SK-N-SH treated with all-trans-retinoic acid at 6 μM for 48 hours (cell line): ENCODE measurements around the gene KLHL15.

Source experiments
- ATAC-seq: fragments of 200-7000 bp; cut with Tn5 transposase; 3 replicates; pipeline ENCODE4 v1.9.1; 2020; ENCODE audit warnings: mild to moderate bottlenecking, moderate library complexity
- ARNTL ChIP-seq: fragments of 450-650 bp; formaldehyde crosslinking; IDR thresholded peaks from 2 replicates; pipeline ENCODE4 v1.5.0; 2020; ENCODE audit warnings: low read depth, mild to moderate bottlenecking, moderate library complexity, borderline replicate concordance
- BACH2 ChIP-seq: fragments of 250-450 bp; sonication (Bioruptor Pico); IDR thresholded peaks from 2 replicates; pipeline ENCODE4 v1.9.0; 2021; ENCODE audit warnings: mild to moderate bottlenecking, borderline replicate concordance
- CSDC2 ChIP-seq: fragments of 250-450 bp; sonication (Bioruptor Pico); IDR thresholded peaks from 2 replicates; pipeline ENCODE4 v1.5.0; 2020; ENCODE audit warnings: mild to moderate bottlenecking, moderate library complexity
- CSRNP3 ChIP-seq: fragments of 250-450 bp; sonication (Bioruptor Pico); IDR thresholded peaks from 2 replicates; pipeline ENCODE4 v1.5.1; 2021; ENCODE audit warnings: mild to moderate bottlenecking, moderate library complexity
- ESRRG ChIP-seq: fragments of 250-450 bp; sonication (Bioruptor Pico); IDR thresholded peaks from 2 replicates; pipeline ENCODE4 v1.6.1; 2021; ENCODE audit warnings: mild to moderate bottlenecking
- GLIS3 ChIP-seq: fragments of 250-450 bp; sonication (Bioruptor Pico); IDR thresholded peaks from 2 replicates; pipeline ENCODE4 v1.5.0; 2020; ENCODE audit warnings: mild to moderate bottlenecking, moderate library complexity
- ISL1 ChIP-seq: fragments of 250-450 bp; sonication (Bioruptor Pico); IDR thresholded peaks from 2 replicates; pipeline ENCODE4 v2.1.2; 2022; ENCODE audit warnings: mild to moderate bottlenecking, moderate library complexity
- OSR1 ChIP-seq: fragments of 250-450 bp; sonication (Bioruptor Pico); IDR thresholded peaks from 2 replicates; pipeline ENCODE4 v1.8.0; 2022; ENCODE audit warnings: moderate library complexity, mild to moderate bottlenecking, inconsistent platforms
- PATZ1 ChIP-seq: fragments of 250-450 bp; sonication (Bioruptor Pico); IDR thresholded peaks from 2 replicates; pipeline ENCODE4 v1.8.0; 2020; ENCODE audit warnings: mild to moderate bottlenecking, moderate library complexity, borderline replicate concordance
- POU6F1 ChIP-seq: fragments of 250-450 bp; sonication (Bioruptor Pico); IDR thresholded peaks from 2 replicates; pipeline ENCODE4 v1.8.0; 2021; ENCODE audit warnings: low read depth, mild to moderate bottlenecking, moderate library complexity, borderline replicate concordance
- PPARA ChIP-seq: fragments of 250-450 bp; sonication (Bioruptor Pico); IDR thresholded peaks from 2 replicates; pipeline ENCODE4 v1.5.0; 2020; ENCODE audit warnings: mild to moderate bottlenecking, borderline replicate concordance
- RARB ChIP-seq: fragments of 250-450 bp; sonication (Bioruptor Pico); IDR thresholded peaks from 2 replicates; pipeline ENCODE4 v1.8.0; 2021; ENCODE audit warnings: mild to moderate bottlenecking, moderate library complexity
- SNAI2 ChIP-seq: fragments of 250-450 bp; sonication (Bioruptor Pico); IDR thresholded peaks from 2 replicates; pipeline ENCODE4 v1.5.0; 2020; ENCODE audit warnings: mild to moderate bottlenecking, moderate library complexity
- TOX ChIP-seq: fragments of 250-450 bp; sonication (Bioruptor Pico); IDR thresholded peaks from 2 replicates; pipeline ENCODE4 v1.8.0; 2021; ENCODE audit warnings: mild to moderate bottlenecking, moderate library complexity, borderline replicate concordance
- ZC3H10 ChIP-seq: fragments of 250-450 bp; sonication (Bioruptor Pico); IDR thresholded peaks from 2 replicates; pipeline ENCODE4 v1.5.1; 2021; ENCODE audit warnings: mild to moderate bottlenecking, moderate library complexity
- ZNF565 ChIP-seq: fragments of 450-650 bp; formaldehyde crosslinking; conservative IDR thresholded peaks from 2 replicates; pipeline ENCODE4 v1.5.0; 2020; ENCODE audit warnings: low read depth, mild to moderate bottlenecking, moderate library complexity
- ZNF70 ChIP-seq: fragments of 450-650 bp; formaldehyde crosslinking; IDR thresholded peaks from 2 replicates; pipeline ENCODE4 v1.5.0; 2020; ENCODE audit warnings: mild to moderate bottlenecking, moderate library complexity
- ZNF8 ChIP-seq: fragments of 450-650 bp; formaldehyde crosslinking; IDR thresholded peaks from 2 replicates; pipeline ENCODE4 v1.5.0; 2020; ENCODE audit warnings: mild to moderate bottlenecking, moderate library complexity
- TF ChIP-seq, protein P1 (sequence below): fragments of 250-450 bp; sonication (Bioruptor Pico); IDR thresholded peaks from 2 replicates; pipeline ENCODE4 v1.5.0; 2020; ENCODE audit warnings: mild to moderate bottlenecking, moderate library complexity

KLHL15 gene

DNA sequence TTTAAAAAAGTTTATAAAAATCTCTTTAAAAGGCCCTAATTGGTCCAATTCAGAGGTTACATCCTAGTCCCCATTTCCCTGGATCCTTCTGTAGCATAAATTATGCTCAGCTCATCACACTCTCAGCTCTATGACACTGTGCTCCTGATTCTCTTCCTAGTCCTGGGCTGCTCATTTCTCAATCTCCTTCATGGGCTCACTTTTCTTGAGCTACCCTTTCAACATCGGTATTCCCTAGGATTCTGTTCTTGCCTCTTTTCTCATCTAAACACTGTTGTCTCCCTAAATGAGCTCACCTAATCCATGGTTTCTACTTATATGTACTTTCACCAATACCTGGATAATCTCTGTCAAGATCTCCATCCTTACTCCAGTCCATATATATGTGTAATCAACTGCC, 14.7 kb downstream of the KLHL15 start (continued):
- TF ChIP-seq, protein P1, sequence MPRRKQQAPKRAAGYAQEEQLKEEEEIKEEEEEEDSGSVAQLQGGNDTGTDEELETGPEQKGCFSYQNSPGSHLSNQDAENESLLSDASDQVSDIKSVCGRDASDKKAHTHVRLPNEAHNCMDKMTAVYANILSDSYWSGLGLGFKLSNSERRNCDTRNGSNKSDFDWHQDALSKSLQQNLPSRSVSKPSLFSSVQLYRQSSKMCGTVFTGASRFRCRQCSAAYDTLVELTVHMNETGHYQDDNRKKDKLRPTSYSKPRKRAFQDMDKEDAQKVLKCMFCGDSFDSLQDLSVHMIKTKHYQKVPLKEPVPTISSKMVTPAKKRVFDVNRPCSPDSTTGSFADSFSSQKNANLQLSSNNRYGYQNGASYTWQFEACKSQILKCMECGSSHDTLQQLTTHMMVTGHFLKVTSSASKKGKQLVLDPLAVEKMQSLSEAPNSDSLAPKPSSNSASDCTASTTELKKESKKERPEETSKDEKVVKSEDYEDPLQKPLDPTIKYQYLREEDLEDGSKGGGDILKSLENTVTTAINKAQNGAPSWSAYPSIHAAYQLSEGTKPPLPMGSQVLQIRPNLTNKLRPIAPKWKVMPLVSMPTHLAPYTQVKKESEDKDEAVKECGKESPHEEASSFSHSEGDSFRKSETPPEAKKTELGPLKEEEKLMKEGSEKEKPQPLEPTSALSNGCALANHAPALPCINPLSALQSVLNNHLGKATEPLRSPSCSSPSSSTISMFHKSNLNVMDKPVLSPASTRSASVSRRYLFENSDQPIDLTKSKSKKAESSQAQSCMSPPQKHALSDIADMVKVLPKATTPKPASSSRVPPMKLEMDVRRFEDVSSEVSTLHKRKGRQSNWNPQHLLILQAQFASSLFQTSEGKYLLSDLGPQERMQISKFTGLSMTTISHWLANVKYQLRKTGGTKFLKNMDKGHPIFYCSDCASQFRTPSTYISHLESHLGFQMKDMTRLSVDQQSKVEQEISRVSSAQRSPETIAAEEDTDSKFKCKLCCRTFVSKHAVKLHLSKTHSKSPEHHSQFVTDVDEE (CRISPR knock-in tag): no peak
- TF ChIP-seq CSRNP3 (CRISPR knock-in tag): no peak
- TF ChIP-seq TOX (CRISPR knock-in tag): no peak
- TF ChIP-seq, all 23 proteins: peak for 0

DNA sequence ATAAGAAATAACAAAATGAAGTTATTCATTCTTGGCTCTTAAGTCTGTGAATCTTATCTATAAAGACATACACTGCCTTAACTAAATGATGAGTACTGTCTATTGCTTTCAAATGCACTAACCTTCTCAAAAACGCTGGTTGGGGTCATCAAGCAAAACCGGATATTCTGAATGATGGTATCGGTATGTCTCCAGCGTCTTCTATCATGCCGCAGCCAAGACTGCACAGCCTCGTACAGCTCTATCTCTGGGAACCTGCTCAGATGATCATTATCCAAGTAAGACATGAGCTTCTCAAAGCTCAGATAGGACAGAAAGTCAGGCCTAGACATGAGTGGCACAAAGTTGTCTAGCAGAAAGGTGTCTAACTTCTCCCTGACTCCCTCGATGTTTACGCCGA, 21.1 kb downstream of the KLHL15 start:
- TF ChIP-seq OSR1 (no peak), ZC3H10 (CRISPR knock-in tag) (no peak)
- ATAC-seq: no peak

GRCh38 chrX:24005028-24005427, 22.0 kb downstream of the KLHL15 start:
- no peak for ATAC-seq
- no peak for TF ChIP-seq CSDC2 (CRISPR knock-in tag)
- no peak for TF ChIP-seq ZNF70
- TF ChIP-seq OSR1: no peak
- TF ChIP-seq ISL1 (CRISPR knock-in tag): no peak
- no peak for TF ChIP-seq PPARA (CRISPR knock-in tag)
- no peak for TF ChIP-seq POU6F1
- no peak for TF ChIP-seq ZNF8 (CRISPR knock-in tag)
- TF ChIP-seq BACH2 (CRISPR knock-in tag): no peak
- no peak for TF ChIP-seq ARNTL (CRISPR knock-in tag)
- no peak for TF ChIP-seq SNAI2 (CRISPR knock-in tag)
- TF ChIP-seq ESRRG (CRISPR knock-in tag): no peak
- no peak for TF ChIP-seq TOX (CRISPR knock-in tag)
- no peak for TF ChIP-seq ZNF565 (CRISPR knock-in tag)
- no peak for TF ChIP-seq RARB (CRISPR knock-in tag)

GRCh38 chrX:24002792-24003191, 24.2 kb downstream of the KLHL15 start:
- no peak for ATAC-seq
- TF ChIP-seq PATZ1 (CRISPR knock-in tag): no peak
- TF ChIP-seq SNAI2 (CRISPR knock-in tag): no peak
- TF ChIP-seq POU6F1: no peak
- TF ChIP-seq ESRRG (CRISPR knock-in tag): no peak
- no peak for TF ChIP-seq ZNF565 (CRISPR knock-in tag)
- TF ChIP-seq GLIS3: no peak
- TF ChIP-seq OSR1: no peak
